B cell (primary cell): ENCODE results near the gene CMIP.
"Not testable (repeated sequence)": the region's sequence is repeated elsewhere in the genome, so short reads cannot be mapped to it uniquely, and the experiment has no call there.

ENCODE experiments used
- EZH2 ChIP-seq: IDR thresholded peaks from 2 replicates; pipeline ENCODE4 v1.6.1; 2012; ENCODE audit warnings: borderline replicate concordance, low read depth, mild to moderate bottlenecking, moderate library complexity, low read length; ENCODE audit not compliant: insufficient read depth, poor library complexity, severe bottlenecking
- TF ChIP-seq, protein P1 (sequence below): fragments of 200-600 bp; IDR thresholded peaks from one replicate; pipeline ENCODE4 v1.8.0; 2022; ENCODE audit warnings: antibody characterized with exemption, mild to moderate bottlenecking

DNA sequence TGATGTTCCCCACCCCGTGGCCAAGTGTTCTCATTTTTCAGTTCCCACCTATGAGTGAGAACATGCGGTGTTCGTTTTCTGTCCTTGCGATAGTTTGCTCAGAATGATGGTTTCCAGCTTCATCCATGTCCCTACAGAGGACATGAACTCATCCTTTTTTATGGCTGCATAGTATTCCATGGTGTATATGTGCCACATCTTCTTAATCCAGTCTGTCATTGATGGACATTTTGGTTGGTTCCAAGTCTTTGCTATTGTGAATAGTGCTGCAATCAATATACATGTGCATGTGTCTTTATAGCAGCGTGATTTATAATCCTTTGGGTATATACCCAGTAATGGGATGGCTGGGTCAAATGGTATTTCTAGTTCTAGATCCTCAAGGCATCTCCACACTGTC lies 244.2 kb downstream of the CMIP start:
- TF ChIP-seq, protein P1, sequence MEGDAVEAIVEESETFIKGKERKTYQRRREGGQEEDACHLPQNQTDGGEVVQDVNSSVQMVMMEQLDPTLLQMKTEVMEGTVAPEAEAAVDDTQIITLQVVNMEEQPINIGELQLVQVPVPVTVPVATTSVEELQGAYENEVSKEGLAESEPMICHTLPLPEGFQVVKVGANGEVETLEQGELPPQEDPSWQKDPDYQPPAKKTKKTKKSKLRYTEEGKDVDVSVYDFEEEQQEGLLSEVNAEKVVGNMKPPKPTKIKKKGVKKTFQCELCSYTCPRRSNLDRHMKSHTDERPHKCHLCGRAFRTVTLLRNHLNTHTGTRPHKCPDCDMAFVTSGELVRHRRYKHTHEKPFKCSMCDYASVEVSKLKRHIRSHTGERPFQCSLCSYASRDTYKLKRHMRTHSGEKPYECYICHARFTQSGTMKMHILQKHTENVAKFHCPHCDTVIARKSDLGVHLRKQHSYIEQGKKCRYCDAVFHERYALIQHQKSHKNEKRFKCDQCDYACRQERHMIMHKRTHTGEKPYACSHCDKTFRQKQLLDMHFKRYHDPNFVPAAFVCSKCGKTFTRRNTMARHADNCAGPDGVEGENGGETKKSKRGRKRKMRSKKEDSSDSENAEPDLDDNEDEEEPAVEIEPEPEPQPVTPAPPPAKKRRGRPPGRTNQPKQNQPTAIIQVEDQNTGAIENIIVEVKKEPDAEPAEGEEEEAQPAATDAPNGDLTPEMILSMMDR = not testable (repeated sequence)
- not testable (repeated sequence) for TF ChIP-seq EZH2
